ENCODE measurements around the gene RIPPLY3. TPM values are rescaled to one million over a fixed set of nuclear protein-coding genes. Genes with fewer than 3 reads are reported as not detected.

RIPPLY3 gene
- total and polyA plus RNA-seq, 2 of the 13 experiments (the other 11 are each of a cell fraction or from before 2014, with no cell fraction given) = 0.09 to 2.9 TPM

- ATAC-seq (no peak), DNase-seq (ENCODE audit: low spot score) (no peak), FAIRE-seq (no peak)
- no peaks in the 10 kb centered on the region for H3K27me3 ChIP-seq (ENCODE audit: control insufficient read depth in 1 of 2, insufficient read depth in 2 of 2, low read length in 2 of 2)
- no peak overlapping the region for H2AFZ ChIP-seq (ENCODE audit: low read length)
- no TSS peak for BruUV-seq (replicated peaks)
- no peaks in the 10 kb centered on the region for H3K36me3 ChIP-seq (replicated peaks in 1 of 2; ENCODE audit: control insufficient read depth in 1 of 2, insufficient read depth in 2 of 2, low read length in 2 of 2)
- no peak overlapping the region for H3K27ac ChIP-seq (ENCODE audit: extremely low read length, insufficient read depth, low read length)
- no peaks in the 10 kb centered on the region for H3K9me3 ChIP-seq (ENCODE audit: low read length)
- POLR2A ChIA-PET = interaction anchor here (2.0 to 2.4 kb wide), 3 partner anchors 9 to 24 kb away, joined by 10 to 11 read pairs (median 10); partner anchors contain the start of gene HLCS
- CTCF ChIA-PET (ENCODE audit: low intra/inter-chr PET ratio, low total read pairs) = interaction anchor here (1.1 kb wide), 1 partner anchor 8 kb away, joined by 3 read pairs; no protein-coding TSS in a partner anchor
- no peak overlapping the region for H3K4me2 ChIP-seq (ENCODE audit: low read depth, low read length)
- WGBS (ENCODE audit: low lambda C conversion rate) = 90% methylated on average over 9 of the region's 9 CpGs
- H3K9ac ChIP-seq (ENCODE audit: insufficient read depth, low read depth, low read length) = no peak overlapping the region
- no peaks in the 10 kb centered on the region for H3K79me2 ChIP-seq (ENCODE audit: insufficient read depth, low read length)
- no peaks in the 10 kb centered on the region for H4K20me1 ChIP-seq (ENCODE audit: insufficient read depth, low read length)
- in situ Hi-C loops (cut with HindIII; ENCODE audit: extremely low pct_ligation_motif_present, low pct_unique_long_range_greater_than_20kb) (no loop called here), intact Hi-C loops (cut with micrococcal nuclease; ENCODE audit: unreplicated experiment) (loop anchor here (5.0 kb wide), 1 partner anchor 86 kb away; the partner anchor contains the start of genes PIGP and TTC3)
- no peak overlapping the region for H3K4me3 ChIP-seq (replicated peaks in 1 of 3; ENCODE audit: insufficient read depth in 1 of 3, low read depth in 2 of 3, low read length in 3 of 3)
- H3K4me1 ChIP-seq (ENCODE audit: insufficient read depth, low read length) = peaks cover 50% of the 10 kb centered on the region
- TF ChIP-seq POGZ (CRISPR knock-in tag; IDR thresholded peaks at IDR 0.05) (no peak), U2AF1 (optimal IDR thresholded peaks at IDR 0.05; ENCODE audit: low read depth, low read length) (no peak), ASH2L (IDR thresholded peaks at IDR 0.05; ENCODE audit: insufficient read length, low read depth, low read length) (no peak), HMGA1 (CRISPR knock-in tag; conservative IDR thresholded peaks at IDR 0.05) (no peak), ZNF564 (CRISPR knock-in tag; IDR thresholded peaks at IDR 0.05) (peak; percentile 98; the same call in 1 of the 2 replicates), FOSL1 (CRISPR knock-in tag; IDR thresholded peaks at IDR 0.05; ENCODE audit: borderline replicate concordance) (0 out of 2 replicates have a peak, but pooled peaks have one; percentile 12), FOSL2 (CRISPR knock-in tag; IDR thresholded peaks at IDR 0.05) (peak; percentile 83), ZC3H4 (CRISPR knock-in tag; IDR thresholded peaks at IDR 0.05; ENCODE audit: borderline replicate concordance) (no peak), ZMYM3 (CRISPR knock-in tag; IDR thresholded peaks at IDR 0.05) (0 out of 2 replicates have a peak, but pooled peaks have one; percentile 18), PTBP1 (IDR thresholded peaks at IDR 0.05; ENCODE audit: low read depth, low read length, poor library complexity, severe bottlenecking) (no peak), ZNF572 (CRISPR knock-in tag; IDR thresholded peaks at IDR 0.05) (no peak), SIN3B (IDR thresholded peaks at IDR 0.05; ENCODE audit: low read length) (no peak), RFX3 (CRISPR knock-in tag; IDR thresholded peaks at IDR 0.05) (no peak), PAF1 (CRISPR knock-in tag; IDR thresholded peaks at IDR 0.05) (no peak), SAFB2 (CRISPR knock-in tag; IDR thresholded peaks at IDR 0.05; ENCODE audit: borderline replicate concordance, low read depth) (no peak), ZBTB33 (CRISPR knock-in tag; IDR thresholded peaks at IDR 0.05) (0 out of 2 replicates have a peak, but pooled peaks have one; percentile 35), ZNF781 (CRISPR knock-in tag; IDR thresholded peaks at IDR 0.05; ENCODE audit: borderline replicate concordance, not compliant biosample characterization) (no peak)
- TF ChIP-seq, protein P1, sequence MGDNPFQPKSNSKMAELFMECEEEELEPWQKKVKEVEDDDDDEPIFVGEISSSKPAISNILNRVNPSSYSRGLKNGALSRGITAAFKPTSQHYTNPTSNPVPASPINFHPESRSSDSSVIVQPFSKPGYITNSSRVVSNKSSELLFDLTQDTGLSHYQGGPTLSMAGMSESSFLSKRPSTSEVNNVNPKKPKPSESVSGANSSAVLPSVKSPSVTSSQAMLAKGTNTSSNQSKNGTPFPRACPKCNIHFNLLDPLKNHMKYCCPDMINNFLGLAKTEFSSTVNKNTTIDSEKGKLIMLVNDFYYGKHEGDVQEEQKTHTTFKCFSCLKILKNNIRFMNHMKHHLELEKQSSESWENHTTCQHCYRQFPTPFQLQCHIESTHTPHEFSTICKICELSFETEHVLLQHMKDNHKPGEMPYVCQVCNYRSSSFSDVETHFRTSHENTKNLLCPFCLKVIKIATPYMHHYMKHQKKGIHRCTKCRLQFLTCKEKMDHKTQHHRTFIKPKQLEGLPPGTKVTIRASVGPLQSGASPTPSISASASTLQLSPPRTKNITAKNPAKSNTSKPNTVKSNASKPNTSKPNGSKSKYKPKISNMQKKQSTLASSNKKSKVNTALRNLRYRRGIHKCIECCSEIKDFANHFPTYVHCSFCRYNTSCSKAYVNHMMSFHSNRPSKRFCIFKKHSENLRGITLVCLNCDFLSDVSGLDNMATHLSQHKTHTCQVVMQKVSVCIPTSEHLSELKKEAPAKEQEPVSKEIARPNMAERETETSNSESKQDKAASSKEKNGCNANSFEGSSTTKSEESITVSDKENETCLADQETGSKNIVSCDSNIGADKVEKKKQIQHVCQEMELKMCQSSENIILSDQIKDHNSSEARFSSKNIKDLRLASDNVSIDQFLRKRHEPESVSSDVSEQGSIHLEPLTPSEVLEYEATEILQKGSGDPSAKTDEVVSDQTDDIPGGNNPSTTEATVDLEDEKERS (CRISPR knock-in tag; IDR thresholded peaks at IDR 0.05) = peak; percentile 6; the same call in 1 of the 2 replicates
- TF ChIP-seq, protein P2, sequence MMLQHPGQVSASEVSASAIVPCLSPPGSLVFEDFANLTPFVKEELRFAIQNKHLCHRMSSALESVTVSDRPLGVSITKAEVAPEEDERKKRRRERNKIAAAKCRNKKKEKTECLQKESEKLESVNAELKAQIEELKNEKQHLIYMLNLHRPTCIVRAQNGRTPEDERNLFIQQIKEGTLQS (CRISPR knock-in tag; IDR thresholded peaks at IDR 0.05) = no peak
These were observed 20.5 kb upstream of the RIPPLY3 start for GRCh38 chr21:36985751-36986594.

All from HepG2 (cell line).